Activated T-cell treated with anti-CD3 and anti-CD28 coated beads, Interleukin-2, amount 50 U/mL, for 1 hour (primary cell): Measurements from ENCODE around the gene MRPL28.
"Not testable (repeated sequence)": the region's sequence is repeated elsewhere in the genome, so short reads cannot be mapped to it uniquely, and the experiment has no call there.

ENCODE experiments used
- DNase-seq: peaks from one replicate; pipeline ENCODE4 v3.0.0-alpha.2; 2020

Gene MRPL28

DNA sequence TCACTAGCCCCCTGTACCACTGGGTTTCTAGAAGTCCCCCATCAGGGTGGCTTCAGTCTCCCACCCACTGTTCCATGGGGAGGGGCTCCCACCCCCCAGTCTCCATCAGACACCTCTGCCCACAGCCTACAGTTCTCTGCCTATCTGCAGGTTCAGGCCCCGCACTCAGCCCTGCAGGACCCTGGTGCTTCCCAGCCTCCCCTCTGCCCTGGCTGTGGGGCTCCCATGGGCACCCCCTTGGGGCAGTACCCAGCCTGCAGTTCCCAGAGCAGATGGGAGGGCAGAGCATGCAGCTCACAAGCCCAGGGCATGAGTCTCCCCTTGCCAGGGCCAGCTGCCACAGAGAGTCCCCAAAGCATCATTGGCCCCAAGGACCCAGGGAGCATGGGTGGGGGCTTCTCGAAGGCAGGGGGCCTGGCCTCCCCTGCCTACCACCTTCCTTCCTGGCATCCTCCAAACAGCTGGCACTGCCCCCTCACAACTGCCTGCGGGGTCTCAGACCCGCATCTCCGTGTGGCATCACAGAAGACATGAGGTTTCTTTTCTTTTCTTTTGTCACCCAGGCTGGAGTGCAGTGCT, 2.8 kb upstream of the MRPL28 start:
- no peak for DNase-seq

DNA sequence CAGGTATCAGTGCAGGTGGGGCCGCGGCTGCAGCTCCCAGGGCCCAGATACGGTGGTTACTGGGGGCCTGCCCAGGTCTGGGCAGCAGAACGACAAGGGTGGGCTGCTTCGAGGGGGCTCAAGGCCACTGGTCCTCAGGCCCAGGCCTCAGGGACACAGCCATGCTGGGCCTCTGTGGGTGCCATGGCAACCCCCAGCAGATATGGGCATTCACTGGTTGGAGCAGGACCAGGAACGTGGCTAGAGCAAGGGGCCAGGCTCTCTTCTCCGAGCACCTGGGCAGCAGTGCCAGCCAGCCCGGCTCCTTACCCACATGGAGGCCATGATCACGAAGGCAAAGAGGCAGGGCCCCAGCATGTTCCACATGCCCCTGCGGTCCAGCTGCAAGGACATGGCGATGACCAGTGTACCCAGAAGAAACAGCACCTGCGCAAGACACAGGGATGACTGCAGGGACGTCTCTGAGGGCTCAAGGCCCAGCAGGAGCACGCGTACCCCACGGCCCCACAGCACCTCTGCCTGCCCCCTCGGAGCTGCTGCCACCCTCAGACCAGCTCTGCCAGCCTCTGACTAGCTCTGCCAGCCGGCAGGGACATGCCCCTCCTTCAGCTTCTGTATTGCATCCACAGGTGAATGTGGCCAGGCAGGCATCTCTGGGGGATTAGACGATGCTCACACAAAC, 2.1 kb upstream of the MRPL28 start:
- DNase-seq: no peak

DNA sequence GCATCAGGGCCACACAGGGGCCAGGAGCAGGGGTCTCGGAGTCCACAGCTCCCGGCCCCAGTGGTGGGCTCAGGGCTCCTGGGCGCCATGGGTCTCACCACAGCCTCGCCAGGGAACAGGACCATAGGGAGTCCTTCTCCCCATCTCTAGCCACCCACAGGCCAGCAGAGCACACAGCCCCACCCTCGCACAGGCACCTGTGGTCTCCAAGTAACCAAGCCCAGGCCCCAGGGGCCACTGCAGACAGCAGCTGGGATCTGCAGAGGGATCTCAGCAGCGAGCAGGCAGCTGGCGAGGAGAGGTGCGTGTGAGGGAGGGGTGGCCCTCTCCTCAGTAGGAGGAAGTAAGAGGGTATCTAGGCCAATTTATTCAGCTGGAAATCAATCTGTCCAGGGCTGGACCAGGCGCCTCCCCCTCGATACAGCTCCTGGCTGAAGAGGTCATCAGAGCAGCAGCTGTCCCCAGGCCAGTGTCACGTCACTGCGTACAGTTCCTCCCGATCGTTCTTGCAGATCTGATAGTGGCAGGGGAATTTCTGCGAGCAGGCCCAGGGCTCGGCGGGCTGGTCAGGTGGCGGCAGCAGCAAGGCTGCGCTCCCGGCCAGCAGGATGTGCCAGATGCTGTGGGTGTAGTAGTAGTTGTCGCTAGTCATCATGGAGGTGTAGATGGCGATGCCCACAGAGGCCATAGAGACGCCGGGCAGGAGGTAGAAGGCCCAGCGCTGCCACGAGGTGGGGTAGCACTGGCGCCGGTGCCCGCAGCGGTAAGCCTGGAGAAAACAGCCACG, 1.4 kb upstream of the MRPL28 start:
- DNase-seq: no peak

DNA sequence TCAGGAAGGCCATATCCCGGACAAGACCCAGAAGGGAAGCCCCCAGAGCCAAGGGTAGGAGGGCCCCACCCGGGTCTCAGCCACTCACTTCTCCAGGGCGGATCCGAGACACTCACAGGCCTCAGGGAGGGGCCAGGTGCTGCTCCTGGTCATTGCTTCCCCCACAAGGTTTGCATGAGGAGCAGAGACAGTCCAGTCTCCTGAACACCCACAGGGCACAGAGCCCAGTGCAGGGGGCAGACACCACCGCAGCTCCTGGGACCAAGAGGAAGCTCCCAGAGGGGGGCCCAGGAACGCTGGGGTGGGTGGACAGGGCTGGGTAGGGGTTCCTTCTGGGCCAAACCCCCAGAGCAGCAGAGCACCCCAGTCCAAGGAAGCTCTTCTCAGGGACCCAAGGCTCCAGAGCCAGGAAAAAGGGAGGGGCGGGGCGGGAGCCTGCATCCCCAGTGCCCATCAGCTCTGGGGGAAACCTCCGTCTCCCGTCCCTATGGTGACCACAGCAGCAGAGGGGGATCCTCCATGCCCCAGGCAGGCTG, 709 bp upstream of the MRPL28 start:
- DNase-seq: no peak

GRCh38 chr16:369866-370436, 387 bp downstream of the MRPL28 start:
- no peak for DNase-seq

DNA sequence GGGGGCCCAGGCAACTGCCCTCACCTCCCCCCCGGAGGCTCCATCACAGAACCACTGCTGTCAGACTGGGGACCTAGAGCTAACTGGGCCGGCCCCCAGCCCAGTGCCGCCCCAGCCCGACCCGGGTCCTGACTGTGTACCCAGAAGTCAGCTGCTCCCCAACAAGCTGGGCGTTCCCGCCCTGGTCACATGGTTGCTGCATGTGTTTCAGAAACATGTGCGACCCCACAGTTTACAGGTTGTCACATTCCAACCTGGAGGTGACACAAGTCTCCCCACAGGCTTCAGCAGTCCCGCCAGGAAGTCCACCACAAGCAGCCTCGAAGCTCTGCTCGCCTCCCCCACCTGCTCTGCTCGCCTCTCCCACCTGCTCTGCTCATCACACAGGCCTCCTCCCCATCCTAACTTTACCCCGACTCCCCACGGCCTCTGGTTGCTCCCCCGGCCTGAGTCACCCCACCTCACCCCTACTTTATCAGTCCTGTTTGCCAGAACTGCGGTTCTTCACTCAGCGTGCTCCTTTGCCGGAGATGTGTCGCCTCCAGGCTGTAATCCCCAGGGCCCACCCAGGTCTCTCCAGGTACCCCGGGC, 968 bp downstream of the MRPL28 start:
- DNase-seq: no peak

- DNase-seq: no peak
These were observed 1.8 kb downstream of the MRPL28 start for GRCh38 chr16:368388-369158.

- DNase-seq: no peak
These were observed 2.9 kb downstream of the MRPL28 start for GRCh38 chr16:367333-367903.

GRCh38 chr16:366476-366875, 3.9 kb downstream of the MRPL28 start:
- no peak for DNase-seq

- no peak for DNase-seq
These were observed 5.5 kb downstream of the MRPL28 start for GRCh38 chr16:364595-365491.

- DNase-seq: no peak
These were observed 6.4 kb downstream of the MRPL28 start for GRCh38 chr16:363766-364490.

- no peak for DNase-seq
These were observed 7.1 kb downstream of the MRPL28 start for GRCh38 chr16:363110-363765.

- DNase-seq: not testable (repeated sequence)
These were observed 7.7 kb downstream of the MRPL28 start for GRCh38 chr16:362702-362999.

DNA sequence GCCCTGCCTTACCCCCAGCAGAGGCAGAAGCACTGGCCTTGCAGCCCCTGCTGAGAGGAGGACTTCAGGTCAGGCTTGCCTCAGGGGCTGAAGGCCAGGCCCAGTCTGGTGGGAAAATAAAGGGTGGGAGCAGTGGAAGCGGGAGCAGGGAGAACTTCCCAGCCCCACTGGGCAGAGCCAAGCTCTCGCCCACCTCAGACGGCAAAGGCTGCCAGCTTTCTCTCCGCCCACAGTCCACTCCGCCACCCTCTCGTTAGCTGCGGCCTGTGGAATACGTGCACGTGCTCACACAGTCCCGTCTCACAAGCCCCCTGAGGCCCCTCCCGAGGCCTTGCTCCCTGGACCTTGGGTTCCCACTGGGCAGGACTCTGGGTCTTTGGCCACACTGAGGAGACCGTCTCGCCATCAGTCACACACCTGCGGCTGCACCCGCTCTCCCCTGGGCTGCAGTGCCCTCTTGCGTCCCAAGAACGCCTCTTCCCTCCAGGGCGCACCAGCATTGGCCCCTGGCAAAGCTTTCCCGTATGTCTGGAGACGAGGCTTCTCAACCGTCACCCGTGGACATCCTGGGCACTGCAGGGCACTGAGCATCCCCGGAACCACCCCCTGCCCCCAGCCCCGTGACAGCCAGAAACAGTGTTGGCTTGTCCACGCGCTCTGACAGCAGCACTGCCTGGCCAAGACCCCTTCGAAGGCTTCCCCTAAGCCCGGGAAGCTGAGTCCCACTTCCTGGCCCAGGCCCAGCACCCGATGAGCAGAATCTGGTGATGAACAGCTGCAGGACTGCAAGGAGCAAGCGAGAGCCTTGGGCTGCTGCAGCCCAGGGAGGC, 8.3 kb downstream of the MRPL28 start:
- DNase-seq: peak; percentile 78

GRCh38 chr16:361341-361871, 8.9 kb downstream of the MRPL28 start:
- DNase-seq: no peak

DNA sequence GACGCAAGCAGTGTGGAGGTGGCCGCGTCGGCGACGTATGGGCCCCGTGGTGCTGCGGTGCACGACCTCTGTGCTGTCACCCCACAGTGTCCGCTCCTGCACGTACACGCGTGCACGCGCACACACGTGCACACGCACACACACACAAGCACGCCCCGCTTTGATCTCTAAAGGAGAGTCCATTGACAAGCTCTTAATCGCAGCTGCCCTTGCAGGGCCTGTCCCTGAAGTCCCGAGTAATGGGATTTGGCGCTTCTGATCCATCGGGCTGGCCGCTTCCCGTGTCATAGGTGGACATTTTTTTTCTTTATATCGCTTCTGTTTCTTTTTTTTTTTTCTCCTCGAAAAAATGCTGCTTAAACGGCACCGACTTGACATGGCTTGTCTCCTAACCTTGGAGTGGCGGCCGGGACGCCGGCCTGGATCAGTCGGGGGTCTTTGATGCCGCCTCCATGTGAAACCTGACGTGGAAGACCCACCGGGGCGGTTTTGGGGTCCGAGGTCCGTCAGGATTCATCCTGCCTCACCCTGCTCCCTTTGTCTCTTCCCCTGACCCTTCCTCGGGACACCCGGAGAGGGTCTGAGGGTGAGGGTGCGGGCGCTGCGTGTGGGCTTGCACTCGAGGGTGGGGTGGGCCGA, 9.5 kb downstream of the MRPL28 start:
- DNase-seq: no peak

- DNase-seq: no peak
These were observed 10.3 kb downstream of the MRPL28 start for GRCh38 chr16:359871-360697.
